Activated CD4-positive, CD25-positive, alpha-beta regulatory T cell (primary cell): ENCODE data around the gene OSBPL6.
"Not testable (repeated sequence)": the region's sequence is repeated elsewhere in the genome, so short reads cannot be mapped to it uniquely, and the experiment has no call there.

ENCODE experiments used
- DNase-seq, 4 experiments: peaks; one replicate each; lab custom pipeline; 2025; lab: John Stamatoyannopoulos, UW

Gene OSBPL6

DNA sequence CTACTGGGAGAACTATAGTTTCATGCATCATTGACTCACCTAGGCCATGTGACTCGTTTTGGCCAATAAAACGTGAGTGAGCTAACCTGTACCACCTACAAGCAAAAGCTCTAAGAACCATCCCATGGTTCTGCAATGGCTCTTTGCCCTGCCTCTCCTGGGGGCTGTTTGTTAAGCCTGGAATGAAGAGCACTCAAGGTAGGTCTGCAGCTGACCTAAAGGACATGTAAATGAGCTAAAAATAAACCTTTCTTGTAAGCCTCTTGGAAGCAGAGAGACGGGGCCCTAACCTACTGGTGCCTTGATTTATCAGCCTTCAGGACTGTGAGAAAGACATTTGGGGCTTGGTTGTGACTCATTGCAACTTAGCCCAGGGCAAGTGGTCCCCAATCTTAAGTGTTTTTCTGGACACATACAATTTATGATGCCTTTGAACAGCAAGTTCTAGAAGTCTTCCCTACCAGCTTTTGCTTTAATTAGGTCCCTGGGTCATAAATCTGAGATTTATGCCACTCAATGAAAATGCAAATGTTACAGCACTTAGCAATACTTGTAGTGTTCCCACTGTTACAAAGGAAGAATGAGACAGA, 107.4 kb downstream of the OSBPL6 start:
- no peak for DNase-seq

DNA sequence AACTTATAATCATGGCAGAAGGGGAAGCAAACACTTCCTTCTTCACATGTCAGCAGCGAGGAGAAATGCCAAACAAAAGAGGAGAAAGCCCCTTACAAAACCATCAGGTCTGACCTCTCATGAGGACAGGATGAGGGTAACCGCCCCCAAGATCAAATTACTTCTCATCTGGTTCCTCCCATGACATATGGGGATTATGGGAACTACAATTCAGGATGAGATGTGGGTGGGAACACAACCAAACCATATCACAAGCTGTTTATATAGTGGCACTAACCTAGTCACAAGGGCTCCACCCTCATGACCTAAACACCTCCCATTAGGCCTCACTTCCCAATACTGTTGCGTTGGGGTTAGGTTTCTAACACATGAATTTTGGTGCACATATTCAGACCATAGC, 110.0 kb downstream of the OSBPL6 start:
- DNase-seq, result no peak

DNA sequence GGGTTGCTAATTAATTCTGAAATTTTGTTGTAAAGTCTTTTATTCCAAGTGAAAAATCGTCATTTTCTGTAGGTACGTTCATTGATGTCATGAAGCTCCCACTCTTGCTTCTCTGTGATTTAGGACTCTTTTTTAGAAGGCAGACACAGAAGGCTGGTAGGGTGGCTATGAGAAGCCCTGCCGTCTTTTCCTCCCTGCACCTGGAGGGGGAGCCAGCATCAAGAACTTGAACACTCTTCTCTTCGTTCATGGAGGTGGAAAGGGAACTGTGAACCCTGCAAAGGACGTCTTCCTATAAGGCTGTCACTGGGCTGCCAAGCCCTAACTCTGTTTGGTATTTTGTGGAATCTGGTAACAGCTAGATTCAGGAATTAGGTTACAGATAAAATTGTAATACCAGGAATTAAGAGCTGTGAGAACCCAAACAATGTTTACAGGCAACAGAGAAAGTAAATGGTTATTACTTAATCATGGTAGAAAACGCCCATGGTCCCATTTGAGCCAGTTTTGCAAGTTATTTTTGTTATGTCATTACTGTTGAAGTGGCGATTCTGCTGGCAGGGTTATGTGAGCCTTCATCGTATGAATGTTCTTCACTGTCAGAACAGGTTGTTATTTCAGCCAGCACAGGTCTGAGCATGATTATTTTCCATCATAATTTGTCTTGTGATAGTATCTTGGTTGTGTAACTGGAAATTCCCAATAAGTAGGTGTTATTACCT, 112.2 kb downstream of the OSBPL6 start:
- no peak for DNase-seq

DNA sequence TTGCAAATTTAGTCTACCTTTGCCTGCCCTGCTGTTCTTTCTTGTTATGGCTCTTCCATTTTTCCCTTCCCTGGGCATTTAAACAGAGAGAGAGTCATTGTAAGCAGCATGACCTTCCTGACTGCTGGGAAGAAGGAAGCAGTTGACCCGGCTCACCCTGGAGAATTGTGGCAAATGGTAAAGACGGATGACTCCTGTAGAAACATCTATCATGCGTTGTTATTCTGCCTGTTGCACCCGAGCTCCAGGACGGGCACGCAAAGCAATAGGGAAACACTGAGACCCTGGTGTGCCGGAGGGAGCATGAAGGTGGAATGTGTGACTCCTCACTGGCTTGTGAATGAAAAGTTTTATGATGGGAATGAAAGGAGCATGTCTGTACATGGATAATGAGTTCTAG, 113.3 kb downstream of the OSBPL6 start:
- DNase-seq, result no peak

DNA sequence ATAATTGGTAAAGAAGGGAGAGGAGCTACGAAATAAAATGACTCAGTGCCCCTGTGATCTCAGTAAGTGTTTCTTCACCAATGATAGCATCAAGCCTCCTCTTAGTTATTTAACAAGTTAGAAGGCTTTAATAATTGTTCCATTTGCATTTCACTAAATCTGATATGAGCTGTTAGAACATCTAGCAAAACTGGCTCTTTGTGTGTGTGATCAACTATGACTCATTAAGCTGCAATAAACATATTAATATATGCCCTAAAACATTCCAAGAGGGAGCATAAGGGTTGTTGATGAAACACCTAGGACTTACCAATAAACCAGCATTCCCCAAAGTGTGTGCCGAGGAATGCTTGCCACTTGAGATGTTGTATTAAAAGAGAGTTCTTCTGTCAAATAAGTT, 115.2 kb downstream of the OSBPL6 start:
- no peak for DNase-seq

DNA sequence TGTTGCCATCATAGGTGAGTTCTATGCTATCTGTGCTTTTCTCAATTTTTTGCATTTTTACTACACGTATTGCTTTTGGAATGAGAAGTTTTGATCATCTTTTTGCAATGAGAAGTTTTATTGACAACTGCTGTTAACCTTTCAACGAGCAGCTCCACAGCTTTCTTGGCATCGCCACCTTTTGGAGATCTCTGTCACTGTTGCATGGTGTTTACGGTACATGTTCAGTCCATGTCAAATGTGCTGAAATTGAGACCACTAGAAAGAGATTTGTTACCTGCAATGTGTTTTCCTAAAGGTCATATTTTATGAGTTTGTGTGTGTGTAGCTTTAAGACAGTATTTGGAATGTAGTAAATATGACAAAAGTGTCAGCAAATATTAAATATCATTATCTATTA, 120.8 kb downstream of the OSBPL6 start:
- DNase-seq, result no peak

DNA sequence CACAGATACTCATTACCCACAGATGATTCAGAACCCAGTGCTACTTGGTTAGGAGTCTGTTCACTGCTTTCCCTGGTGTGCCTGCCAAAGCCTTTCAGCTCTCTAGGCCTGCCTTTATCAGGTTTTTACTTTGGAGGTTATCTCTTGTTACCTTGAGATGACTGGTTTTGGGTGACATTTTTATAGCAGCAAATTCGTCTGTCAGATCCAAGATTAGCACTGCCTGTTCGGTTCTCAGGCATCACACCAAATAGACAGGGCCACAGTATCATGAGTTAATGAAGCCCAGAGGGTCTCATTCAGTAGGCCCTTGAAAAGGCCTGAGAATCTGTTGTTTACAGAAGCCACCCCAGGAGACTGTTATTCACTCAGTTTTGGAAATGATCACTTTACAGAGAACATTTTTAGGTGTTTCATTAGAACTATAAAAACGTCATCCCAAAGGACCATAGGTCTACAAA, 121.2 kb downstream of the OSBPL6 start:
- DNase-seq, result no peak

DNA sequence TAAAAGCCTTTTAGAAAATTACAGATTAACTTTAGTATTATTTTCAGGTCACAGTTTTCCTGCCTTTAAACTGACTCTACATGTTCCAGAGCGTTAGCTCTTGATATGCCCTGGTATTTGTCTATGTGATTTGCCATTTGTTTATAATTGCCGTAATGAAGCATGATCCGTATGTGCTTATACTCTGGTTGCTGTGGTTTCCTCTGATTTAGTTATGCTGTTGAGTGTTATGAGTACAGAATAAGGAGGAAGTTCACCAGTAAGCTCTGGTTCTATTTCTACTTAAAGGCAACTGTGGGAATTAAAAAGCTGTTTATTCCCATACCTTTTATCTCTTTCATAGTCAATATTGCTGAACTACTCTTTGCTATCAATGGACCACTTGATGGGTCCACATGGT, 123.5 kb downstream of the OSBPL6 start:
- no peak for DNase-seq

DNA sequence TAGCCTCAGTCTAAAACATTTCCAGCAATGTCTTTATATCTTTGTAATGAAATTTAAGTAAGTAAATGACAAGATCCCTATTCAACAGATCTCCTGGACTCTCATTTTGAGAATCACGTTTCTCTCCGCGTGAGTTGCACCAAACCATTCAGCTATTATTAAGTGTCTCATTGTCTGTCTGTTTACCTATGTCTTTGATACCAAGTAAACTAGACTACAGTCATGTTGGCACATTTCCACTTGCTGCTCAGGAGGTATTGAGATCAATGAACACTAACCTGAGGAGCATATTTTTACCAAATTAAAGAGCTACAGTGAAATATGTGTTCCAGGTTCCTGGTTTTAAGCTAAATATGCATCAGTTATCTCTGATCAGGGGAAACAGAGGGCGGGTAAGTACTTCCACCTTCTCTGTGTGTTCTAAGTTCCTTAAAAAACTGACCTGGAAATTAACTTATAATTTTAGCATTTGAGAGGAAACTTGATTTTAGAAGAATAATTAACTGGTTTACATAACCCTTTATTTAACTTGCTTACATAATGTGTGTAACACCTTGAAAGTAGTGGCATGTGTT, 125.8 kb downstream of the OSBPL6 start:
- no peak for DNase-seq

DNA sequence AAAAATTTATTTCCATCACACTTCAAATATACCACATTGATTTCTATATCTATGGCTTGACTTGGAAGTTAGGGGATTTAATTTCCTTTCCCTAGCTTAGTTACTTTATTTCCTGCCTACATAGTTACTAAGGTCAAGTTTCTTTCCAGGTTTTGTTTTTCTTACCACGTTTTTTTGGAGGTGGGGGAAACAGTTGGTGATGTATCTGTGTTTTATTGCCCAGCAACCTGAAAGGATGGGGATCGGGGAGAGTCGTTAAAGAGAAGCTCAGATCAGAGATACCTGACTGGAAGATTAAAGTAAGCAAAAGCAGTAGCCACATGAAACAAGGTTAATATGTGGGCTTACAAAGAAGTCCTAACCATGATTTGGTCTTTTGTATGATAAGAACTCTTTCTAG, 127.8 kb downstream of the OSBPL6 start:
- no peak for DNase-seq

DNA sequence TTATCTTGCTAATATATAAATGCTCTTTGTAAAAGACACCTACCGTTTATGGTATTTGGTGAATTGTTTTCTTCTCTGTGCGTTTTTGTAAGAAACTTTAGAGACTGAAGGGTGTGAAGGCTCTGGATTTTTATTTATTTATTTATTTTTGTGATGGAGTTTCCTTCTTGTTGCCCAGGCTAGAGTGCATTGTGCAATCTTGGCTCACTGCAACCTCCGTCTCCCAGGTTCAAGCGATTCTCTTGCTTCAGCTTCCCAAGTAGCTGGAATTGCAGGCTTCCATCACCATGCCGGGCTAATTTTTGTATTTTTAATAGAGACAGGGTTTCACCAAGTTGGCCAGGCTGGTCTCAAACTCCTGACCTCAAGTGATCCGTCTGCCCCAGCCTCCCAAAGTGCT, 129.0 kb downstream of the OSBPL6 start:
- DNase-seq, result not testable (repeated sequence)

DNA sequence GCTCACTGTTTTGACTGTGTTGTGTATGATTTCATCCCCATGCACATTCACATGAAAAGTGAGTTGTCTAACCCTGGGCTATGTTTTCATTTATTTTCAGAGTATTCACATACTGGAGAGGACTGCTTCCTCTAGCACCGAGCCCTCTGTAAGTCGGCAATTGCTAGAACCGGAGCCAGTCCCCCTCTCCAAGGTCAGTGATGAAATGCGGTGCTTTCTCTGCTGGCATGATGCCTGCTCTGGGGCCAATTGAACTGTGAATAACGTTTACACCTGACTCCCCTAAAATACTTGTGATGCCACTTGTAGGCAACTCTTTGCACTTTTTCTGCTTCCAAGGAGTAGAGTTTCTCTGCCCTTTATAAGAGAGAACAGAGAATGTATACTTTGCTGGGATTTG, 129.8 kb downstream of the OSBPL6 start:
- no peak for DNase-seq

DNA sequence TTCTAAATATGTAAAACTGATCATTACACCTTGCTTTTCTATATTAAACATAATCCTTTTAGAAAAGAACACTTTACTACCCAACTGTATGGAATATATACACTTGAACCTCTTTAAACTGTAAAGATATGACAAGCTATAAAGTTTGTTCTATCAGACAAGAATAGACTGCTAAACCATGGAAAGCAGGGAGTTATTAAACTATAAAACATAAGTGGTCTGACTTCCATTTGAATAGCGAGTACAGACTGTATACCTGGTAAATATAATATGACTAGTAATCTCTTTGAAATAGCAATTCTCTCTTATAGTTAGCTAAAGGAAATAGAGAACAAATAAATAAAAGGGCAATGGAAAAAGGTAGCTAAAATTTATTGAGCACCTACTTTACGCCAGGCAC, 131.0 kb downstream of the OSBPL6 start:
- DNase-seq, result no peak

DNA sequence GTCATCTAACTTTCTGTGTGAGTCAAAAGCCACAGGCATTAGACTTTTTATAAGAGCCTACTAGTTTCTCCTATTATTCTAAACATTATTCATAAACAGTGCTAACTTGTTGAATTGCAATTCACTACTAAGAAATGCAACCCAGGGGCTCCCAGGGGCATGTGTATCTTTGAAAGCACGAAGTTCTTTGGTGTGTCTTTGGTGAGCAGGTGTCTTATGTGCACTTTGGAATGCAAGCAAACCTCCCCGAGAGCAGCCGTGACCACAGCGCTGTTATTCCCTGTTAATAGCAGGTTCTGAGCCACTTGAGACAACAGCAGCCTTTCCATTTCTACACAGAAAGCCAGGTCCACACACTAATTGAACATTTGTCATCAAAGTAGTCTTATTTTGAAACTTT, 133.2 kb downstream of the OSBPL6 start:
- no peak for DNase-seq

DNA sequence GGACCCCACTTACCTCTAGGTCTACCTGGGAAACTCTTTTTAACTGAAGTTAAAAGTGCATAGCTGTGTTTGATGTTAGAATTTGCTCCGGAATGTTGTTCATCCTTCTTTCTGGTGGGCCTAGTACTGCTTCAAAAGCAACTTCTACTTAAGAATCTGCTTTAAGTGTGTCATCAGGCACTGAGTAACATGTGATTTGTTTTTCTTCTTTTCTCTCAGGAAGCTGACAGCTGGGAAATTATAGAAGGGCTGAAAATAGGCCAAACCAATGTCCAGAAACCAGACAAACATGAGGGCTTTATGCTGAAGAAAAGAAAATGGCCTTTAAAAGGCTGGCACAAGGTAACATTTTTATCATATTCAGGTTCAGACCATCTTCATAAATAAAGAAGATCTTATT, 133.7 kb downstream of the OSBPL6 start:
- DNase-seq, result no peak

DNA sequence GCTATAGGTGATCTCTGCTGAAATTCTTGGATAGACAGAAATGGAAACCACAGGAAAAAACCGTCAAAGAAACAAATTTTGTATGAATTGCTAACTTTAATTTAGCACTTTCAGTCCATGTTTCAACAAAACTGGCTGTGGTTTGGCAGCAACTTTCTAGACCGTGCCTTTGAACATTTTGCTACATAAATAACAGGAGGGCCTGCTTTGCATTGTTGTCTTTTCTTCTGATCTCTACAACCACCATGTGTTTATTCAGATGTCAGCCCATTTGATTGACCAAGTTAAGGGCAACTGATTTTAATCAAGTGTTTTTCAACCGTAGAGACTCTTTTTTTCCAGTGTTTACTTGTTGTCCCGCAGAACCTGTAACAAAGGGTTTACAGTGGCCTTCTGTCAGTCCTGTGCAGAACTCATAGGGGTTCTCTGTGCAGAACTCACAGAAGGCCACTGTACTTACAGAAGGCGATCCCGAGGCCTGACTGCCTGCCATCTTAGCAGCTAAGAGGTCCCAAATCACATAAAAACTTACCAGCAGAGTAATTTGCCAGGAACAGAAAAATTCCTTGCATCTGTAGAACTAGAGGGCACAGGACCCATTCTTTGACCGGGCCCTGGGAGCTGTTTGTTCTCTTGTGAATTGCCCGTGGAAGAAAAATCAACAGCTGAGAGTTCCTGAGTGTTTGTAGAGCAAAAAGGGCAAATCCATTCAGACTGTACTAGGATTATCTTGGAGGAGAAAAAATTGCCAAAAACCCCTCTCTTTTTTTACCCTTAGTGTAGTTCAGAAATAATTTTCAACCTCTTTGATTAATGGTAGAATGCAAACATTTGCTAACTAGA, 136.1 kb downstream of the OSBPL6 start:
- DNase-seq, result no peak

DNA sequence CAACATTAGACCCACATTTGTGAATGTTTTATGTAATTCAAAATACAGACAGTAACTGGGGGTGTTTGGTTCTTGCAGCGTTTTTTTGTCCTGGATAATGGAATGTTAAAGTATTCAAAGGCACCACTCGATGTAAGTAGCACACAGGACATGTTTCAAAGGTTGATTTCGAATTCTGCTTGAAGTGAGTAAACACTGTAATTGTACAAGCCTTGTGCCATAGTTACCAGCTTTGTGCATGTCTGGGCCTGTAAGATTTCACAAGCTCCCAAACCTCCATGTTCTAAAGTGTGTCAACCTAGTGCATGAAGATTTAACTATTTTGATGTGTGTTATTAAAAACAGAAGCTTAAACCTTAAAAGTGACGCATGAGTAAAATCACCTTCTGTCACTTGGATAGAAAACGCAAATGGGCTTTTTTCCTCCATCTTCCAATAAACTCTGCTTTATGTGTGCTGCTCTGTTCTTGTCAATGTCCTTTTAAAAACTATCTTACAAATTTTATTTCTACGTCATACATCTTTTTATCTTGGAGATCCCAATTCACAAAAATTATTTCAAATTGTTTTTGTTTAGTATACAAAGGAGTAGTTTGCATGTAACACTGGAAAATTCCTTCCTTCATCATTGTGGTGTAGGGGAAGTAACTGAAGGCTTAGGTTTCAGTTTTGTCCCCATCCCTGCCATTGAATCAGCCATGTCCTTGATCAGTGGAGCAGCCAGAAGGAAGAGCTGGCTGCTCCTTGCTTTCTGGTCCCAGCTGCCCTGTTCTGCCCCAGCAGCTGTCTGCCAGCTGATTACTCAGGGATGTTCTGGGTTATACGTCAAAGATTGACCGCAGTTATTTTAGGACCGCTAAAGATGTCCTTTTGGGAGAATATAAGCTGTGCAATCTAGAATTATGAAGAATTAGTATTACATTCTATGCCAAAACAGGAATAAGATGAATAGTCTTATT, 137.4 kb downstream of the OSBPL6 start:
- no peak for DNase-seq

DNA sequence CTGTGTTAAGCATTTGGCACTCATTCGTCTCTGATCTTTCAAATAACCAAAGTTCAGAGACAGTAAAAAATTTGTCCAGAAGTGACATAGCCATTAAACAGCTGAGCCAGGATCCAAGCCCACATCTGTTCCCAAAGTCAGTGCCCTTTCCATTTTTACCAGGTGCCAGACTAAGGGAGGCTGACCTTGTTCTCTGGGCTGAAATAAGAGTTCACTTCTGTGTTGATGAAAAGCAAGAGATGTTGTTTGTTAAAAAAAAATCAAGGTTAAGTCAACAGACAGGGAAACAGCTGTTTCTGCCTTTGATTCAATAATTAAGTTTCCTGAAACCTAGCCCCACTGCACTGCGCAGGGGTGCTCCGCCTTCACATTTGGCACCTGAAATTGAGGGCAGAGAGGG, 139.5 kb downstream of the OSBPL6 start:
- DNase-seq, result no peak

DNA sequence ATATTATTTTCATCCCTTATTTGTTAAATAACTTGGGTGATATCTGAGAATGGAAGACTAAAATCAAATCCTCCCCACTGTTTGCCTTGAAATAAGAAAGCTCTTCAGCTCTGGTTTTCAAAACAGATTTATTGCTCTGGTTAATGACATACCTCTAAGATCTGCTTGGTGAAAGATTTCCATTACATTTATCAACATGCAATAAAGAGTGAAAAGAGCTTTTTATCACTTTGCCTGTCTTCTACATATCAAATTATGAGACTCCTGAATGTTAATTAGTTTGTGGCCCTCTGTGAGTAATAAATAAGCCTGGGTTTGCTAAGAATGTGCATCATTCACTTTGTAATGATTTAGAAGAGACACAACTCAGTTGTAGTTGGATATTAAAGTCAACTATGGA, 140.9 kb downstream of the OSBPL6 start:
- DNase-seq, result no peak

DNA sequence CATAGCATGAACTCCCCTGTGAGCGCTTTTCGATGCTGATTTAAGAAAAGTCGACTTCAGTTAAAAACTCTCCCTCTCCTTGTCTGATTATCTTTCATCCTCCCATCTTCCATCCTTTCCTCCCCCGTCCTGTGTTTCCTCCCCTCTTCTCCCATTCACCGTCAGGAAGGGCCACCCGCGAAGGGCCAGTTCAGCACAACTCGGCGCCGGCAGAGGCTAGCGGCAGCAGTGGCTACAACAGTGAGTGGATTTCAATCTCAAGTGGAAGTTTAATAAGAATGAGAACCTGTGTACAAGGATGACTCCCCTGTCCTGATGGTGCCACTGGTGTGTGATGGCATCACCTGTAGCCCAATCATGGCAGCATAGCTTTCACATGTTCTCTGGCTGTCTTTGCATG, 149.8 kb downstream of the OSBPL6 start:
- no peak for DNase-seq

DNA sequence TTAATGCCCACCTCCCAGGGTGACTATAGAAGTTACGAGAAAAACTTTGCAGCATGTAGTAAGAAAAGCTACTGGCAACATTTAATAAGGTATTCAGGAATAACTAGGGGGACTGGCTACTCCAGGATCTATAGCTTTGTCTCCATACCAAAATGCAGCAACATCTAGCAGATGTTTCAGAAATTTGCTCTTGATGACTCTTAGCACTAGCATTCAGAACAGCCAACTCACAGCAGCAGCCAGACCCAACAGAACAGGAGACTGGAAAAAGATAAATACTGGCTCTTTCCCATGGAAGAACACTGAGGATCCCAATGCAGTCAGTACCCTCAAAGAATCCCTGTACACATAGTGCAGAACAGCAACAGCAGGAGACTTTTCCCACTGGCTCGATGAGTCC, 151.6 kb downstream of the OSBPL6 start:
- DNase-seq, result no peak

DNA sequence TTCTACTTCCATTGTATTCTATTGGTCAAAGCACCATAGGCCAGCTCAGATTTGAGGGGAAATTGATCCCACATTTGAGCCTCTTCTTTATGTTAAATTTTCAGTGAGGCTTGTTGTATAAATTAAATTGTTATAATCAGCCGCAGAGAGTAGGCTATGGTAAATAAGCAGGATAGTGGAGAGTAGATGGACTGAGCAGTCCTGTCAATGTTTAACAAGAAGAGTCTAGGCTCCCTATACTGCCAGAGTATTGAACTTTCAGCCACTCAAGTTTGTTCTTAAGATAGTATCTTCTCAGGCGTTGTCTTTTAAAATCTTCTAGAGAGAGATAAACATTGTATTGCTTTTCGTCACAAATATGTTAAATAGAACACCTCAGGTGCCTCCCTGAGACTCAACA, 155.7 kb downstream of the OSBPL6 start:
- DNase-seq, result no peak
